HEK293 (cell line): ENCODE results near the gene DLGAP4.
A peak's percentile ranks its signal among the peaks of the same experiment; 100 is the strongest.

ENCODE experiments used
- CTCF ChIA-PET: fragments of 350-600 bp; formaldehyde crosslinking; extraction: SDS; loops from one replicate; lab custom pipeline; 2021; ENCODE audit warnings: antibody characterized with exemption; lab: Yijun Ruan, JAX
- POLR2A ChIA-PET: fragments of 300-600 bp; formaldehyde crosslinking; extraction: SDS; loops from one replicate; lab custom pipeline; 2020; ENCODE audit warnings: antibody characterized with exemption, inconsistent platforms; lab: Yijun Ruan, JAX
- H3K27ac ChIP-seq: fragments of 200-500 bp; sonication (Bioruptor generic); 2 replicates; pipeline ENCODE4 v1.5.1; 2014; ENCODE audit warnings: low read depth, low read length, control low read depth, inconsistent platforms; ENCODE audit errors: extremely low read depth
- H3K36me3 ChIP-seq, 2 experiments: fragments of 200-500 bp in 1 of 2; sonication (Bioruptor generic) in 1 of 2; 1 replicate in 1 of 2; 2 replicates in 1 of 2; pipeline ENCODE4 v1.5.1; 2014 to 2017; ENCODE audit warnings: inconsistent platforms in 2 of 2, low read length in 2 of 2; ENCODE audit not compliant: control insufficient read depth in 2 of 2, insufficient read depth in 1 of 2
- H3K4me1 ChIP-seq: fragments of 200-500 bp; sonication (Bioruptor generic); 2 replicates; pipeline ENCODE4 v1.5.1; 2014; ENCODE audit warnings: mild to moderate bottlenecking, low read length, inconsistent platforms; ENCODE audit not compliant: control insufficient read depth, insufficient read depth
- H3K4me3 ChIP-seq: 2 replicates; pipeline ENCODE4 v1.5.1; 2011; ENCODE audit warnings: low read depth, mild to moderate bottlenecking, control low read depth, low read length, moderate library complexity
- H3K9me3 ChIP-seq: fragments of 200-500 bp; sonication (Bioruptor generic); 2 replicates; pipeline ENCODE4 v1.5.1; 2014; ENCODE audit warnings: low read depth, low read length, inconsistent platforms; ENCODE audit not compliant: control insufficient read depth, insufficient read depth
- EGR2 ChIP-seq: fragments of 450-650 bp; formaldehyde crosslinking; IDR thresholded peaks from 2 replicates; pipeline ENCODE4 v1.5.1; 2016; ENCODE audit warnings: low read depth, missing biosample characterization, missing genetic modification characterization
- GLI4 ChIP-seq: fragments of 450-650 bp; formaldehyde crosslinking; IDR thresholded peaks from 2 replicates; pipeline ENCODE4 v1.5.1; 2016; ENCODE audit warnings: missing biosample characterization, missing genetic modification characterization
- GLIS1 ChIP-seq: fragments of 450-650 bp; formaldehyde crosslinking; IDR thresholded peaks from 2 replicates; pipeline ENCODE4 v1.5.1; 2016; ENCODE audit warnings: missing biosample characterization, missing genetic modification characterization
- KLF10 ChIP-seq: fragments of 450-650 bp; IDR thresholded peaks from 2 replicates; pipeline ENCODE4 v1.5.1; 2018; ENCODE audit warnings: missing biosample characterization, mild to moderate bottlenecking, missing genetic modification characterization
- MYNN ChIP-seq: fragments of 450-650 bp; formaldehyde crosslinking; IDR thresholded peaks from 2 replicates; pipeline ENCODE4 v1.5.1; 2016; ENCODE audit warnings: missing biosample characterization, missing genetic modification characterization, borderline replicate concordance
- PBX3 ChIP-seq: sonication (generic); formaldehyde crosslinking; IDR thresholded peaks from 2 replicates; pipeline ENCODE4 v1.8.1; 2022; ENCODE audit warnings: mild to moderate bottlenecking, moderate library complexity, missing genetic modification reagents
- SALL2 ChIP-seq: fragments of 450-650 bp; formaldehyde crosslinking; IDR thresholded peaks from 2 replicates; pipeline ENCODE4 v1.5.0; 2017; ENCODE audit warnings: missing biosample characterization, mild to moderate bottlenecking, missing genetic modification characterization, borderline replicate concordance
- ZIC2 ChIP-seq: fragments of 450-650 bp; formaldehyde crosslinking; IDR thresholded peaks from 2 replicates; pipeline ENCODE4 v1.5.1; 2016; ENCODE audit warnings: missing biosample characterization, missing genetic modification characterization
- ZNF121 ChIP-seq: fragments of 450-650 bp; formaldehyde crosslinking; IDR thresholded peaks from 2 replicates; pipeline ENCODE4 v1.5.1; 2016; ENCODE audit warnings: missing biosample characterization, missing genetic modification characterization
- ZNF132 ChIP-seq: fragments of 450-650 bp; formaldehyde crosslinking; IDR thresholded peaks from 2 replicates; pipeline ENCODE4 v1.5.1; 2017; ENCODE audit warnings: missing biosample characterization, missing genetic modification characterization, borderline replicate concordance
- ZNF174 ChIP-seq: fragments of 450-650 bp; formaldehyde crosslinking; IDR thresholded peaks from 2 replicates; pipeline ENCODE4 v1.5.0; 2017; ENCODE audit warnings: missing biosample characterization, mild to moderate bottlenecking, missing genetic modification characterization
- ZNF214 ChIP-seq: fragments of 450-650 bp; formaldehyde crosslinking; IDR thresholded peaks from 2 replicates; pipeline ENCODE4 v1.5.1; 2017; ENCODE audit warnings: missing biosample characterization, mild to moderate bottlenecking, missing genetic modification characterization, borderline replicate concordance
- ZNF335 ChIP-seq: fragments of 450-650 bp; formaldehyde crosslinking; conservative IDR thresholded peaks from 2 replicates; pipeline ENCODE4 v1.5.1; 2016; ENCODE audit warnings: missing biosample characterization, missing genetic modification characterization
- ZNF341 ChIP-seq: fragments of 450-650 bp; formaldehyde crosslinking; IDR thresholded peaks from 2 replicates; pipeline ENCODE4; 2016; ENCODE audit warnings: low read depth, missing biosample characterization, missing genetic modification characterization
- ZNF514 ChIP-seq: fragments of 450-650 bp; formaldehyde crosslinking; IDR thresholded peaks from 2 replicates; pipeline ENCODE4 v1.5.1; 2016; ENCODE audit warnings: missing biosample characterization, missing genetic modification characterization
- ZNF549 ChIP-seq: fragments of 450-650 bp; IDR thresholded peaks from 2 replicates; pipeline ENCODE4 v1.5.1; 2018; ENCODE audit warnings: missing biosample characterization, missing genetic modification characterization, mild to moderate bottlenecking, inconsistent platforms, moderate library complexity
- ZNF621 ChIP-seq: fragments of 450-650 bp; formaldehyde crosslinking; IDR thresholded peaks from 2 replicates; pipeline ENCODE4 v1.5.1; 2017; ENCODE audit warnings: missing biosample characterization, missing genetic modification characterization
- ZNF624 ChIP-seq: fragments of 450-650 bp; formaldehyde crosslinking; IDR thresholded peaks from 2 replicates; pipeline ENCODE4 v1.5.1; 2017; ENCODE audit warnings: missing biosample characterization, missing genetic modification characterization
- ZNF785 ChIP-seq: fragments of 450-650 bp; formaldehyde crosslinking; IDR thresholded peaks from 2 replicates; pipeline ENCODE4 v1.5.1; 2016; ENCODE audit warnings: missing biosample characterization, missing genetic modification characterization
- TF ChIP-seq, protein P1 (sequence below): fragments of 450-650 bp; formaldehyde crosslinking; IDR thresholded peaks from 2 replicates; pipeline ENCODE4 v1.5.1; 2016; ENCODE audit warnings: missing biosample characterization, missing genetic modification characterization

DLGAP4 gene

GRCh38 chr20:36317675-36318074, 11.5 kb downstream of the DLGAP4 start:
- no peaks in the 10 kb centered on the region for H3K4me1 ChIP-seq
- 0 out of 2 replicates have a peak, but pooled peaks have one; percentile 13 for TF ChIP-seq ZNF121 (tag by site-specific recombination)
- TF ChIP-seq ZNF785 (tag by site-specific recombination): no peak
- TF ChIP-seq, protein P1, sequence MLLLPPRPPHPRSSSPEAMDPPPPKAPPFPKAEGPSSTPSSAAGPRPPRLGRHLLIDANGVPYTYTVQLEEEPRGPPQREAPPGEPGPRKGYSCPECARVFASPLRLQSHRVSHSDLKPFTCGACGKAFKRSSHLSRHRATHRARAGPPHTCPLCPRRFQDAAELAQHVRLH (tag by site-specific recombination): no peak
- TF ChIP-seq, all 188 proteins: peak for 1
- Histone ChIP-seq H3K36me3 (no peaks in the 10 kb centered on the region), H3K27ac (no peak overlapping the region), H3K9me3 (no peaks in the 10 kb centered on the region), H3K4me3 (no peak overlapping the region)
- CTCF ChIA-PET: no interaction called here
- POLR2A ChIA-PET: no interaction called here

- Histone ChIP-seq H3K9me3 (no peaks in the 10 kb centered on the region), H3K27ac (no peak overlapping the region), H3K4me1 (no peaks in the 10 kb centered on the region), H3K36me3 (no peaks in the 10 kb centered on the region), H3K4me3 (no peak overlapping the region)
- TF ChIP-seq ZNF132 (tag by site-specific recombination): no peak
- no peak for TF ChIP-seq ZNF335
- TF ChIP-seq GLI4 (tag by site-specific recombination): no peak
- TF ChIP-seq MYNN (tag by site-specific recombination): no peak
- TF ChIP-seq KLF10 (tag by site-specific recombination): no peak
- TF ChIP-seq SALL2: no peak
- TF ChIP-seq ZNF624 (tag by site-specific recombination): no peak
- CTCF ChIA-PET: no interaction called here
- POLR2A ChIA-PET: interaction anchor here (0.8 kb wide), 1 partner anchor 129 kb away, joined by 3 read pairs; no protein-coding TSS in a partner anchor
Measured at GRCh38 chr20:36318166-36318565, 12.0 kb downstream of the DLGAP4 start.

DNA sequence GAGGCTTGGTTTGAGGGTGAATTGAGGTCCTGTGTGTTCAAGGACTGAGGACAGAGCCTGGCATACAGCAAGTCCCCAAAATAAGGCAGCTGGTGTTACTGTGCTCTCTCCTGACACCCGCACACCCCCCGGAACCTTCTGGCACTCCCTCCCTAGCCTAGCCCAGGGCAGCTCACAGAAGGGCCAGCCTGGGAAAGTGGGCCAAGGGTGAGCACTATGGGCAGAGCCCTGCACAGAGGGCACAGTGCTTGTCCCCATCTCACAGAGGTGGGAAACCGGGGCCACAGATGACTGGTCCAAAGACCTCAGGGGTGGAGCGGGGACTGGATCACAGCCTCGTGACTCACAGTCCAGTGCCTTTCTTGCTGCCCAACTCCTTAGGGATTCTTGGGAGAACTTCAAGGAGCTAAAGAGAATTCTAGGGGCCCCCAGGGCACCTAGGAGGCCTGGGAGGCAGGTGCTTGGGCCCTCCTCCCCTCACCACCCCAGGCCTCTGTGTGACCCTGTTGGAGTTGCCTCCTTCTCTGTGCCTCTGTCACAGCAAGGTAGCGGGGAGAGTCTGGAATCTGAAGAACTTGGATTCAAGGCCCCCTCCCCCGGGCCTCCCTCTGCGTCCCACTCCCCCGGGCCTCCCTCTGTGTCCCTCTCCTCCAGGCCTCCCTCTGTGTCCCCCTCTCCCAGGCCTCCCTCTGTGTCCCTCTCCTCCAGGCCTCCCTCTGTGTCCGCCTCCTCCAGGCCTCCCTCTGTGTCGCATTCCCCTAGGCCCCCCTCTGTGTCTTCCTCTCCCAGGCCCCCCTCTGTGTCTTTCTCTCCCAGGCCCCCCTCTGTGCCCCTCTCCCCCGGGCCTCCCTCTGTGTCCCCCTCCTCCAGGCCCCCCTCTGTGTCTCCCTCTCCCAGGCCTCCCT, 13.5 kb downstream of the DLGAP4 start:
- H3K27ac ChIP-seq: no peak overlapping the region
- POLR2A ChIA-PET: interaction anchor here (0.6 kb wide), 1 partner anchor 365 kb away, joined by 8 read pairs; the partner anchor contains the start of gene SCAND1
- TF ChIP-seq GLIS1 (tag by site-specific recombination) (peak; percentile 96), ZNF549 (tag by site-specific recombination) (no peak), ZIC2 (tag by site-specific recombination) (peak; percentile 79), EGR2 (tag by site-specific recombination) (peak; percentile 19; the same call in 1 of the 2 replicates)
- H3K9me3 ChIP-seq: no peaks in the 10 kb centered on the region
- CTCF ChIA-PET: interaction anchor here (0.7 kb wide), 1 partner anchor 24 kb away, joined by 3 read pairs; no protein-coding TSS in a partner anchor
- H3K4me3 ChIP-seq: no peak overlapping the region
- no peaks in the 10 kb centered on the region for H3K36me3 ChIP-seq
- H3K4me1 ChIP-seq: no peaks in the 10 kb centered on the region

DNA sequence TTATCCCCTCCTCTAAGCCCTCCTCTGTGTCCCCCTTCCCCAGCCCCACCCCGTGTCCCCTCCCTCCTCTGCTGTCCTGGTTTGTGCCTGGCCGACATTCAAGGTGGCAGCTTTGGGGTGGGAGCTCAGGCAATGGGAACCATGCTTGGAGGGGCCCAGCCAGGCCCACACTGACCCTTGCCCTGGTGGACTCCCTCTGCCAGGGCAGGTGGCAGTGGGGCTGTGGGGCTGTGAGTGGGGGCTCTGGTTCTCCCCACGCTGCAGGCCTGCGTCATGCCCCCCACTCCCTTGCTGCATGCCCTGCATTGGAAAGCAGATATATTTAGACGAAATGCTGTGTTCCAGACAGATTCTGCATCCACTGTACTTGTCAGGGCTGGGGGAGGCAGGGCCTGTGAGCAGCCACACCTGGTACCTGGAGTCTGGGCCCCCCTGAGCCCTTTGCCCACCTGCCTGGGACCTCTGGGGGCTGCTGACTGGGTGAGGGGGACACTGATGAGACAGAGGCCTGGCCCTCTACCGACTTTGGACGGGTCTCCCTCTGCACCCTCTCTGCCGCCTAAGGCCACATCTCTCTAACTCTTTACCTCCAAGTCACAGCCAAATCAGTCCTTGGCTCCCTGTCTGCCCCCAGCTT, 14.2 kb downstream of the DLGAP4 start:
- Histone ChIP-seq H3K4me3 (no peak overlapping the region), H3K27ac (no peak overlapping the region), H3K9me3 (no peaks in the 10 kb centered on the region), H3K4me1 (no peaks in the 10 kb centered on the region), H3K36me3 (no peaks in the 10 kb centered on the region)
- CTCF ChIA-PET: no interaction called here
- TF ChIP-seq PBX3 (CRISPR knock-in tag): no peak
- no peak for TF ChIP-seq GLI4 (tag by site-specific recombination)
- TF ChIP-seq ZNF174 (tag by site-specific recombination): no peak
- TF ChIP-seq ZNF341 (tag by site-specific recombination): no peak
- TF ChIP-seq ZNF214 (tag by site-specific recombination): no peak
- no peak for TF ChIP-seq ZNF621
- no peak for TF ChIP-seq ZNF514 (tag by site-specific recombination)
- POLR2A ChIA-PET: interaction anchor here (0.6 kb wide), 1 partner anchor 366 kb away, joined by 8 read pairs; the partner anchor contains the start of gene SCAND1
